HG03135 (cell line): ENCODE results near the gene TGFBR3.
"Not testable (repeated sequence)": the region's sequence is repeated elsewhere in the genome, so short reads cannot be mapped to it uniquely, and the experiment has no call there.

Experiments used
- ATAC-seq: cut with Tn5 transposase; IDR thresholded peaks from one replicate; pipeline ENCODE4 v1.9.1; 2021; ENCODE audit warnings: mild to moderate bottlenecking, moderate library complexity; ENCODE audit not compliant: unreplicated experiment

TGFBR3 gene

DNA sequence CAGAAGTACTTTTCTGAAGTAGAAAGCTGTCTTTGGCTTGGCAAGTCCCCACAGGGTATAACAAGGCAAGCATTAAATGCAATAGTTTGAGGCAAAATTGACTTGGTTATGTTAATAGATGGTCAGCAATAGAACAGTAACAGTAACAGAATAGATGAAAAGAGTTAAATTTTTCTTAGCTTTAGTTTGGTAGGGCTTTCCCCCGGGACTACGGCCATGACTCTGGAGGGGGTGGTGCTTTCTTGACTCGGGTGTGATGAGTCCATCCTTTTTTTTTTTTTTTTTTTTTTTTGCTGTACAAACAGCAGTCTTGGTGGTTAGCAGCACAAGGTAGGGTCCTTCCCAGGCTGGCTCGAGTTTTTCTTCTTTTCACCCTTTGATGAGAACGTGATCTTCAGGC lies 219.3 kb downstream of the TGFBR3 start:
- ATAC-seq, result not testable (repeated sequence)

- no peak for ATAC-seq
Measured at GRCh38 chr1:91661121-91661520, 224.8 kb downstream of the TGFBR3 start.

DNA sequence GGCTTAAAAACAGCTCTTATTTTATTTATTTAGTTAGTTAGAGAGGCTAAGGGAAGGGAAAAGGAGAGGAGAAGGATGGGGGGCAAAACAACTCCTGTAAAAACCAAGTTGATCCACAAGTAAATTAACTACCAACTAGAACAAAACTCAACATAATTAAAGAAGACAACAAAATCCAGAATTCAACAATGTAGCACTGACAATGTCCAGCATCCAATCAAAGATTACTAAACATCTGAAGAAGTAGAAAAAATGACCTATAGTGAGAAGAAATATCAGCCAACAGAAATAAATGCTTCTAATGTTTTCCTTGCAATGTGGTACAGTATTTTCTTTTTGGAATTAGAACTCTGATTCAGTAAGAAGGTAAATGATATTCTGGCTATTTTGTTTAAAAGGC lies 225.2 kb downstream of the TGFBR3 start:
- no peak for ATAC-seq

- no peak for ATAC-seq
Measured at GRCh38 chr1:91655912-91656449, 230.0 kb downstream of the TGFBR3 start.

DNA sequence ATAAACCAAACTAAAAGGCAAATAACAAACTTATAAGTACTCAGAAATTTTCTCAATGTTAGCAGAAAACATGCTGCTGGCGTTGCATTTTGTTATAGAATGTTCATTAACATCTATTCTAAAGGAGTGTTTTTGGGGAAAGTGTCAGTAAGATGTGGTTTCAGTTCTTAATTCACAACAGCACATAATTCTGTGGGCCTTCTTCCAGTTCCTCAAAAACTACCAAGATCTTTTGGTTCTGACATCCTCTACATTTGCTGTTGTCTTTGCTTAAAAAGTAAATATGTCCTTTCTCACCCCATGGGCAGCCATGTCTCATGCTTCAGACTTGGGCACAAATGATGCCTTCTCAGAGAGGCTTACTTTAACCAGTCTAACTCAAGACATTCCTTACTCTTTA lies 232.8 kb downstream of the TGFBR3 start:
- no peak for ATAC-seq

DNA sequence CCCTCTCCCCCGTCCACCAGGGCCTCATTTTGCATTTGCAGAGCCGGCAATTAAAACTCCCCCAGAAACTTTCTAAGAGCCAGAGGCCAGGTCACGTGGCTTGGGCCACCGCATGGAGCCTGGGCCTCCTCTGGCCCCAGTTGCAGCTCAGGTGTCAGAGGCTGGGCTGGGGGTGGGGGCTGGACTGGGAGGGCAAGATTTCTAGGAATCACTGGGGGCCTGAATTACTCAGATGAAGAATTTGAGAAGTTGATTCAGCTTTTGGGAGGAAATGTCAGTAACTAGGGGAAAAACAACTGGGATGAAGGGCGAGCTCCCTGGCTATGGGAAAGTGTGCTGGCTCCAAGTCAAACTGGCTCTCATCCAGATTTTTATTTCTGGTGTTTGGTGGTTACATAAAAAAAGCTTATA lies 234.3 kb downstream of the TGFBR3 start:
- no peak for ATAC-seq

GRCh38 chr1:91651243-91651642 lies 234.7 kb downstream of the TGFBR3 start:
- no peak for ATAC-seq

- ATAC-seq, result no peak
Measured at GRCh38 chr1:91650764-91651163, 235.2 kb downstream of the TGFBR3 start.

DNA sequence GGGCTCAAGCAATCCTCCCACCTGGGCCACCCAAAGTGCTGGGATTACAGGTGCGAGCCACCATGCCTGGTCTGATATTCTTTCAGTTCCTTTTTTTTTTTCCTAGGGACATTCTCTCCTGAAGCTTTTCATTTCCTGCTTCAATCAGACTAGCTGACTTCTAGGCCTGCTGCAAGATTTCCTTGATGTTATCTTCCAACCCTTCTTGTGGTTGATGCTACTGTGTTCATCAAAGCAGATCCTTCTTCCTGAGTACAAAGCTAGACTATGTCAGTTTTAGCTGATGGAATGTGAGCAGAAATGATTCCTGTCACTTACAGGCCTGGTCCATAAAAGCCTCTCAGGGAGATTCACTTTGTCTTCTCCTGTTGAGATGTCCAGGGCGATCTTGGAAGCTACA lies 238.9 kb downstream of the TGFBR3 start:
- no peak for ATAC-seq

GRCh38 chr1:91645031-91645430 lies 240.9 kb downstream of the TGFBR3 start:
- no peak for ATAC-seq

DNA sequence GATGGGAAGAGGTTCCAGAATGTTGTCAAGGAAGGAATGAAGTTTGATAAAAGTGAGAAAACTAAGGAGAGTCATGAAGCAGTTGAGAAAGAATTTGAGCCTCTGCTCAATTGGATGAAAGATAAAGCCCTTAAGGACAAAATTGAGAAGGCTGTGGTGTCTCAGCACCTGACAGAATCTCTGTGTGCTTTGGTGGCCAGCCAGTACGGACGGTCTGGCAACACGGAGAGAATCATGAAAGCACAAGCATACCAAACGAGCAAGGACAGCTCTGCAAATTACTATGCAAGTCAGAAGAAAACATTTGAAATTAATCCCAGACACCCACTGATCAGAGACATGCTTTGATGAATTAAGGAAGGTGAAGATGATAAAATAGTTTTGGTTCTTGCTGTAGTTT lies 242.5 kb downstream of the TGFBR3 start:
- no peak for ATAC-seq

GRCh38 chr1:91640877-91641526 lies 244.9 kb downstream of the TGFBR3 start:
- no peak for ATAC-seq

DNA sequence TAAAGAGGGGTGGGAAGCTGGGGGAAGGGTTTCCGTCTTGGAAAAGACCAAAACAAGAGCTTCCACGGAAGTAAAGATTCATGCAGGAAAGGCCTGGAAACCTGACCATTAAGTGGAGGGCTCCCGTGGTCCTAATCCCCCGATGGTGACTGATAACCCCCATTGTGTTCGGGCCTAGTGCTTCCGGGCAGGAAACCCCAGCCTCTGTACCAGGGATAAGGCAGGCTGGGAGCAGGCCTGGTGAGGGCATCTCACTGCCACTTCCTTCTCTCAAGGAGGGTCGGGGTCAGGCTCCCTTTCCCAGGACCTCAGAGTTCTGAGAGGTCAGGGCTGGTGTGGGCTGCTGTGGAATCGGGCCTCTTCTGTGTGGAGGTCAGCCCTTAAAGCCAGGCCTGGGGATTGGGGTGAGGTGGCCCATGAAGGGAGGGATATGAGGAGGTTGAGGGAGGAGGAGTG lies 248.4 kb downstream of the TGFBR3 start:
- ATAC-seq, result no peak

- no peak for ATAC-seq
Measured at GRCh38 chr1:91635763-91636162, 250.2 kb downstream of the TGFBR3 start.

DNA sequence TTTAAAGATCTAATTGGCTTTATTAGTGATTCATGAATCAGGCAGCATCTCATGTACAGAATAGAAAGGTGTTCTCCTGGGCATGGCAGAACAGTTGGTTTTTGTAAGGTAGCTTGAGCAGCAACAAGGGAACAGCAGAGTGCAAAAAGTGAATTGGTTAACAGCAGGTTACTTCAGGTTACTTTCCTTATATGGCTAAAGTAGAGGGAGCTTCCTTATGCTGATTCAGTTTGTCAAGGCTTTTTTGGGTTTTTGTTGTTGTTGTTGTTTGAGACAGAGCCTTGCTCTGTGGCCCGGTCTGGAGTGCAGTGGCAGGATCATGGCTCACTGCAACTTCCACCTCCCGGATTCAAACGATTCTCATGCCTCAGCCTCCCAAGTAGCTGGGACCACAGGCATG lies 252.5 kb downstream of the TGFBR3 start:
- ATAC-seq, result no peak

DNA sequence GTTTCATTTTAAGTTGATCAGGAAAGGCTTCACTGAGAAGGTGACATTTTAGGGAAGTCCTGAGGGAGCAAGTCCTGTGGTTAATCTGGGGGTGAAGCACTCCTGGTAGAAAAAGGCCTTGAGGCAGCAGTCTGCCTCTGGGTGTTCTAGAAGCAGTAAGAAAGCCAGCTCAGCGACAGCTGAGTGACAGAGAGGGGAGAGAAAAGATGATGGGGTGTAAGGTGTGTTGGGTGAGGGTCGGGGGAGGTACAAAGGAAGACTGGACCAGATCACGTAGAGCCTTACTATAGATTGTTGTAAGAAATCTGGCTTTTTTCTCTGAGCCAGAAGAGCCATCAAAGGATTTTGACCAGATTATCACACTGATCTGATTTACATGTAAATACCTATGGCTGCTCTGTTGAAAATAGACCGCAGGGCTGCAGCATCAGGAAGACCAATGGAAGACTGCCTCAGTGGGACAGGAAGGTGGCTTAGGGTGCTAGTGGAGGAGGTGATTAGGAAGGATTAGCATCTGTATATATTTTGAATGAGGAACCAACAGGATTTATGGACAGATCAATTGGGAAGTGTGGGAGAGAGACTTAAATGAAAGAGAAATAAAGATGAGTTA lies 254.1 kb downstream of the TGFBR3 start:
- ATAC-seq, result no peak

- no peak for ATAC-seq
Measured at GRCh38 chr1:91630803-91631202, 255.1 kb downstream of the TGFBR3 start.
